Endometrial microvascular endothelial cells (primary cell): ENCODE results near the gene DAD1. TPM values are rescaled to one million over a fixed set of nuclear protein-coding genes. Genes with fewer than 3 reads are reported as not detected.

Experiments
- in situ Hi-C: cut with HindIII; loops from 2 replicates; pipeline ENCODE4 v1.10.0; 2017; ENCODE audit warnings: low sequenced_read_pairs, low pct_unique_long_range_greater_than_20kb; ENCODE audit errors: inconsistent ontology term
- total RNA-seq: library from RNA; depleted of rRNA; stranded (reverse); fragments of >200 nt; gene quantifications from one replicate; pipeline ENCODE4 v1.2.3, GENCODE V29; 2015; ENCODE audit errors: inconsistent ontology term

The DAD1 gene
- total RNA-seq, 1 donor from 2014 or later: 480 TPM

DNA sequence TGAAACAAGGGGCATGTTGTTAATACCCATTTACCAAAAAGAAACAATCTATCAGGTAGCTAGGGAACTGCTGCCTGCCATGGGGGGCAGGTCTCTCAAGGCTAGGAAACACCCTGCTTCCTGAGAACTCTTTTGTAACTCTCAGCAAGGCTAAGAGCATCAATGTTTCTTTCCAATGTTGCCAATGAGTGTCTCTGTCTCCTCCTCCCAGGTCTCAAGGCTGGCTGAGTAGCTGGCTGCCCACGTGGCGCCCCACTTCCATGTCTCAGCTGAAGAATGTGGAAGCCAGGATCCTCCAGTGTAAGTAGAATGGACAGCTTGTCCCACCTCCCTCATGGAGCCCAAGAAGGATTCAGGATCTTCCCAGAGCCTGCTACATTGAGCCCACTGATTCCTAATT, 12.4 kb upstream of the DAD1 start:
- in situ Hi-C loops: no loop called here

DNA sequence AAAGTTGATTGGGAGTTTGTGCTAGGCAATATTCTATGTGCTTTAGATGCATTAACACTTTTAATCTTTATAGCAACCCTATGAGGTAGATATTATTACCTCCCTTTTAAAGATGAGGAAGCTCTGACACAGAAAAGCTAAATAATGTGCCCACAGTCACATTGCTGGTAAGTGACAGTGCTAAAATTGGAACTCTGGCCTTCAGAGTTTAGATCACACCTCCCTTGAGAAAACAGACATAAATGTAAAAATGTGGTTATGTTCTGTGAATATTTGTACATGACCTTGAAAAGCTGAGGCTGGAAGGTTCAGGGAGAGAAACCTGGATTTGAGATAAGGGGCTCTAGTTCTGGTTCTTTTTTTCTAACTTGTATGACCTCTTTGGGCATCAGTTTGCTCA, 11.0 kb upstream of the DAD1 start:
- in situ Hi-C loops: no loop called here

DNA sequence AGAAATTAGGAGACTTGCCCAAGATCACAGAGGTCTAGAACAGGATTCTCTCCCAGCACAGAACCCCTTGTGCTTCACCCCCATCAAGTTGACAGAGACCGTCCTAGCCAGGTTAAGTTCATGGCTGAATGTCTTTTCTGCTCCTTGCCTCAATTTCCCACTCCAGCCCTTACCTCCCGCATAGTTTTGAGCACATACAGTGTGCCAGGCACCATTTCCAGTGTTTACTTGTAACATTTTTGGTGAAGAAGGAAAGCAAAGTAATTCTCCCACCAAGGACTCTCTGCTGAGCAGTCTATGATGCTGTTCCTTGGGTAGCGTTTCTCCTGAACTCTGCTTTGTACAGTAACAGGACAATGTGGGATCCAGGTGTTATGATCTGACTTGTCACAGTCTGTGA, 10.3 kb upstream of the DAD1 start:
- in situ Hi-C loops: no loop called here

DNA sequence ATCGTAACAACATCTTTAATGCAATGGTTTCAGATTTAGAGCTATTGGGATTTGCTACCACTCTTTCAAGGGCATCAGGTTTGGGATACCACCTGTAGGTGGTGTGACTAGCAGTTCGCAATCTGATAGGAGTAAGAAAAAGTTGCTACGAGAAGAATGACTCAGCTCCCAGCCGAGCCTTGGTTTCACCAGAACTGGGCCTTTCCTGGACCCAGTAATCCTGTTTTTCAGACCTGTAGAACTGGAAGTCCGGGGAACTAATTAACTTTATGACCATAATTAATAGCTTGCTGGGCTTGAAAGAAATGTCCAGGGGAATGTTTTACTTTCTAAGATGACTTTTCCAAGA, 9.8 kb upstream of the DAD1 start:
- in situ Hi-C loops: no loop called here

DNA sequence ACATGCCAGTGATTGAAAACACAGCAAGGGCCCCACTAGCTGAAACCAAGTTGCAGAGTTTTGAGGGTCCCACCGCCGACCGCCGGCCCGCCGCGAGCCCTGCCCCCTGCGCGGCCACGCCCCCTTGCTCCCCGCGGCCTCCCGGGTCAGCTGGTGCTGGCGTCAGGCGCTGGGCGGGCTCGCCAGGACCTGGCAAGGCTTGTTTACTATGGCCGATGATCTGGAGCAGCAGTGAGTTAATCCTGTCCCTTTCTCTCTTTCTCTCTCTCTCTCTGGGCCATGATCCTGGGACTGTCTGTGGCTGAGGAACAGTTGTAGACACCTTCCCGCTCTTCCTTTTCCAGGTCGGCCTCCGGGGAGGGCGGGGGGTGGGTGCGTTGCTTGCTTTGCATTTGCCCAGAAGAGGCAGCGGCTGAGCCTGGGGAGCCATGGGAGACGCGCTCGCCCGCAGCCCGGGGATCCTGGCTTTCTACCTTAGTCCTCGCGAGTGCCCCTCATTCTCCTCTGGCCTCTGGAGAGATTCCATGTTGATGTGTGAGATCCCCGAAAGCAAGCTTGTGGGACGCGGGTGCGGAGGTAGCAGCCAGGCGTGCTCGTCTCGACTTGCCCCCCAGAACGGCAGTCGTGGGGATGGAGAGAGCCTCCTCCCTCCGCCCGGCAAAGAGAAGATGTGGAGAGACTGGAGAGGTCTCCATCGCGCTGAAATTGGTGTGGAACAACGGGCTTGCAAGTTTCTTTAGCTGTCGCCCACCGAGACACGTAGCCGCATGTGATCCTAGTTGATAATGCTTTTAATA, 9.3 kb upstream of the DAD1 start, which contains the start of gene ABHD4:
Gene ABHD4, plus strand, starts transcription at position 202 of the 797 bp plus-strand sequence. Its CDS starts 7 bp downstream, at position 209.
- in situ Hi-C loops: no loop called here

DNA sequence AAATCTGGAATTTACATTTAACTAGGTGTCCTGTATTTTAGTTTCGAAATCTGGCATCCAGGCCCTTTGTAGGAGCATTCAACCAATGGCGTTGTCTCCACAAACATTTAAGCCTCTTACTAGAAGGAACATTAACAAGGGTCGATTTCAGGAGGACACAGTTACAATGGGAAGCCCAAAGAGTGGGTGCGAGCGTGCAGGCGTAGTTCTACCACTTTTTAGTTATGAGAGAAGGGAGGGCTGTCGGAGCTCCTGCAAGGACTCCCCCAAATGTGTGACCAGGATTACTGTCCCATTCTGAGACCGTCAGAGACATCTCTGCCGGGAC, 8.7 kb upstream of the DAD1 start:
- in situ Hi-C loops: no loop called here

DNA sequence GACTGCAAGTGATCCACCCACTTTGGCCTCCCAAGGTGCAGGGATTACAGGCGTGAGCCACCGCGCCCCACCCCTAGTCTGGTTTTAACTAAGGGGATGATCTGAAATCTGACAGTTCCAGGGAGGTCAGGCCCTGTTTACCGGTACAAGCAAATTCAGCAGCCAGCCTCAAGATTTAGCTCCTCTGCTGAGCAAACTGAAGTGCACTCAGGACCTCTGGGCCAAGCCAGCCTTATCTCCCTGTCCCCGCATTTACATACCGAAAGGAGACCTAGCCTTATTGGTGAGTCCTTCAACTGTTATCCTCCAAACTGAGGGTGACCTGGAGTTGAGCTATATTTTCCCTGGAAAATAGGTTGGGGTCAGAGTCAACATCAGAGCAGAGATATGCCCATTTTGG, 8.2 kb upstream of the DAD1 start:
- in situ Hi-C loops: no loop called here

DNA sequence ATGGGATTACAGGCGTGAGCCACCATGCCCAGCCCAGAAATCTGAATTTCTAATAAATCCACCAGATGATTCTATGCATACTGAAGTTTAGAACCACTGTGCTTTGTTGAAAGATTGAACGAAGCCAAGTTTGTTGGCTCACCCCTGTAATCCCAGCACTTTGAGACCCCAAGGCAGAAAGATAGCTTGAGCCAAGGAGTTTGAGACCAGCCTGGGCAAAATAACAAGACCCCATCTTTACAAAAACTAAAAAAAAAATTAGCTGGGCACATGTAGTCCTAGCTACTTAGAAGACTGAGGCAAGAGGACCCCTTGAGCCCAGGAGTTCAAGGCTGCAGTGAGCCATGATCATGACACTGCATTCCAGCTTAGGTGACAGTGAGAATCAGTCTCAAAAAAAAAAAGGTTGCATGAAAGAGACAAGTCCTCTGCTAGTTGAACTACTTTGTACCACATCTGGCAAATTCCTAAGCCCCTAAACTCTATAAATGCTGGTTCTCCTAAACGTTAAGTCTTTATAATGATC, 7.4 kb upstream of the DAD1 start:
- in situ Hi-C loops: no loop called here

DNA sequence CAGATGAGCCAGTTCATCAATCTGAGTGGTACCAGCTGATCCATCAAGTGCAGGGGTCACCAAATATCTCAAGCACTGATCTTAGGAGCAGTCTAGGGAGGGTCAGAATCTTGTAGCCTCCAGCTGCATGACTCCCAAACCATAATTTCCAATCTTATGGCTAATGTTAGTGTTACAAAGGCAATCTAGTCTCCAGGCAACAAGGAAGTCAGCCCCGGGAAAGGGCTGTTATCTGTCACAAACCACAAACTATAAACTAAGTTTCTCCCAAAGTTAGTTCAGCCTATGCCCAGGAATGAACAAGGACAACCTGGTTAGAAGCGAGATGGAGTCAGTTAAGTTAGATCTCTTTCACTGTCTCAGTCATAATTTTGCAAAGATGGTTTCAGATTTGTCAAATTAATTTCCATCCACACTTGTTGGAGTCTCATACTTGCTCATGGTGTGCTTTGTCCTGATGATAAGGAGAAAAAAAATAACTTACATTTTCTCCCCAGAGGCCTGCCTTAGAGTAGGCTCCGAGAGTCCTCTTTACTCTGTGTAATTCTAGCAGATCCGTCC, 5.2 kb upstream of the DAD1 start:
- in situ Hi-C loops: no loop called here

DNA sequence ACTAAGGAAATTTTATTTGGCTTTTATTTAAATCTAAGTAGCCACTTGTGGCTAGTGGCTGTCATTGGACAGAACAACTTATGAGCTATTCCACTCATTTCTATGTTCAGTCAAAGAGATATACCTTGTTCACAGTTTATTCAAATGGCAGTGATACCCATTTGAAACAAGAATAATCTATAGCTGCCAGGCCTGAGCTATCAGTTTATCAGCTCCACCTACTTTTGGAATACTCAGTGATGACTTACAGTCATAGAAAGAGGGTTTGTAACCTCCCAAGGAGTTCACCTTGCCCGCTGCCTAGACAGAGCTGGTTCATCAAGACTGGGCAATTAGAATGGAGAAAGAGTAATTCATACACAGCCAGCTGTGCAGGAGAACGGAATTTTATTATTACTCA, 4.6 kb upstream of the DAD1 start:
- in situ Hi-C loops: no loop called here

DNA sequence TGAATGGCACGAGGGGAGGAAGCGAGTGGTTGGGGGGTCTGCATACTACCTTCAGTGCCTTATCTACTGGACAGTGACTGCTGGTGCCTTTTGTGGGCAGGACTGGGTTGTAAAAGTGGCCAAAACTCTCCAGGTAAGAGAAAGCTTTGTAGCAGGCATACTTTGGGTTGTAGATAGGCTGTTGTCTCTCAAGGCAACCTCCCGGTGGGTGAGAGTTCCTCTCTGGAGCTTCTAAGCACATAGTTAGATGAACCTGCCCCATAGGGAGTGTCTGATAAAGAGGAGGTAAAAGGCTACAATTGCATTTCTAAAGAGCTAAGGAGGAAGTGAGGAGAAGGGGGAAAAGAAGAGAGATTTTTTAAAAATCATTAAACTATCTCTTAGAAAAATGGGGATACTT, 4.2 kb upstream of the DAD1 start:
- in situ Hi-C loops: no loop called here

DNA sequence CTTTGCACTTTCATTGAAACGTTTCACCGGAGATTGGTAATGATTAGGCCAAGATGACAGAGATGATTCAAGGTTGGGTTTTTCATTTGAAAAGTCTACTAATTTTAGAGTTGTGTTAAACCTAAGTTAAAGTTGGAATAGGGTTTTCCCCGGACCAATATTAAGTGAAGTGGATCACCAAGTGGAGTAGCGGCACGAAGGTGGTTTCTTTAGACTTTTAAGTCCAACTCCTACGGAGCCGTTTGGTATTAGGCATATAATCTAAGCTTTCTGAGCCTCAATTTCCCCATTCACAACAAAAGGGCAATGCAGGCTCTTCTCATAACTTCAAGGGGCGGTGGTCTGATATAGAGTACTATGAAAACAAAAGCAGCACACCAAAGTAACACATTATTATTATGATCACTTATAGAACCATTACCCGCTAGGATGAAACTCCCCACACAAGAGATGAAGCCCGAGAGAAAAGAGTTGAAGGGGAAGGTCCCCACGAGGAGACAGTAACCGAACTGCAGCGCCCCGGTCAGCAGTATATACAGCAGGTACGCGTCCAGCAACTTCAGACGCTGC, 413 bp downstream of the DAD1 start:
- in situ Hi-C loops: loop anchor here (10.0 kb wide), 1 partner anchor 306 kb away; no protein-coding TSS in a partner anchor

DNA sequence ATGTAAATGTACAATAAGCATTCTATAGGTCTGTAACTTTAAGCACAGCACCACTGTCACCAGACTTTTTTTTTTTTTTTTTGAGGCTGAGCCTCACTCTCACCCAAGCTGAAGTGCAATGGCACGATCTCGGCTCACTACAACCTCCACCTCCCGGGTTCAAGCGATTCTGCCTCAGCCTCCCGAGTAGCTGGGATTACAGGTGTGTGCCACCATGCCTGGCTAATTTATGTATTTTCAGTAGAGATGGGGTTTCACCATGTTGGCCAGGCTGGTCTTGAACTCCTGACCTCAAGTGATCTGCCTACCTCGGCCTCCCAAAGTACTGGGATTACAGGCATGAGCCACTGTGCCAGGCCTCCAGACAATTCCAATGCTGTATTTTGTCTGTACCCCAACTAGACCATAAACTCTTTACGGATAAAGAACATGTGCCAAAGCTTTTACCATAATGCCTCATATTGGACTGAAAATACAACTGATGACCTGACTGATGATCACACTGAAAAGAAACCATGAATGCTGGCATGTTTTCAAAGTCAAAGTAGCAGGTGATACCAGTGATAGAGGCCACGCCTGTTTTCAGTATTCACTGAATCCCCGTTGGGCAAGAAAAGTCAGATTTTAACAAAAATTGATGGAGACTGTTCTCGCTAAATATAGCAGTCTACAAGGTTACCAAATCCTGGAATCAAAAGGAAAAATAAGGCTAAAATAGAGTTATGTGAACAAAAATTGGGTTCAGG, 1.2 kb downstream of the DAD1 start:
- in situ Hi-C loops: loop anchor here (10.0 kb wide), 1 partner anchor 307 kb away; no protein-coding TSS in a partner anchor

DNA sequence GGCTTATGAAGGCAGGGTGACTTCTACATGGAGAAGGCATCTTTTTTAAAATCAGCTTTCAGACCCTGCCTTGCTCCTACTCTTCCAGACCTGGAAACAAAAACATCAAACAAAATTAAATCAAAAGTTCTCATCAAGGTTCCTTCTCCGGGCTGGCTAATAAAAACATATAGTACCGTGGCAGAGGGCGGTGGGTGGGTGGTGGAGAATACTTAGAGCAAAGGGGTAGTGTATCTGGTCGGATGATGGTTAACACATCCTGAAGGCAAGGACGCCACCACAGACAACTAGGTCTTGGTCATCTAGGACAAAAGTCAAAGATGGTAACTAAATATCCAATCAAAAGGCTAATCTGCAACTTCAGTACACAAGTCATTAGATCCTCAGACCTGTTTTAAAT, 1.8 kb downstream of the DAD1 start:
- in situ Hi-C loops: loop anchor here (10.0 kb wide), 1 partner anchor 308 kb away; no protein-coding TSS in a partner anchor

DNA sequence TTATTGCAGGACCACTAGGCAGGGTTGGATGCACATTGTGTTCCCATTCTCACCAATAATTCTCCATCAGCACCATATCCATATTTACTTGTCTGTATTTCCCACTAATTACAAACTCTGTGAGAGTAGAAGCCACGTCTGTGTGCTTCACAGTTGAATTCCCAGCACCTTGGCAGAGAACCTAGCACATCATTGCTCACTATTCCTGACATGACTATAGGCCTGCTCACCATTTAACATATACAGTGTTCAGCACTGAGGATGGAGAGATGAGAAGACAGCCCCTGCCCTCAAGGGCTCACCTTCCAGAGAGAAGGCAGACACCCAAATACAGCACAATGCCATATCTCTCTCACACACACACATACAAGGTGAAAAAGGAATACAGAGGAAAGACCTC, 5.0 kb downstream of the DAD1 start:
- in situ Hi-C loops: loop anchor here (10.0 kb wide), 1 partner anchor 311 kb away; no protein-coding TSS in a partner anchor

DNA sequence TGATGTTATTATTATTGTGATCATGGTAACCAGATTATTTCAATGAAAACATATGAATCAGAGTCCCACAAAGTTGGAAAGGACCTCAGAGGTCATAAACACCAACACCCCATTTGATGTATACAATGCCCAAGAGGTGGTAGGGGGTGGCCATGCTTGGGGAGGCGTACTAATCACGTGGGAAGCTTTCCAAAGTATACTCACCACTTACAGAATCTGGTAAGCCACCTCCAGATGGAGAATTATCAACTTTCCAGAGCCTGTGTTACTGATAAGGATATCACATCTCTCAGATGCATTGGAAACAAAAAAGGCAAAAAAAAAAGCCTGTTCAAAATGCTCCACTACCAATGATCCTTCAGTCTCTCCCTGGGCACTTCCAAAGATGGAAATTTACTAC, 8.4 kb downstream of the DAD1 start:
- in situ Hi-C loops: loop anchor here (10.0 kb wide), 1 partner anchor 314 kb away; no protein-coding TSS in a partner anchor

DNA sequence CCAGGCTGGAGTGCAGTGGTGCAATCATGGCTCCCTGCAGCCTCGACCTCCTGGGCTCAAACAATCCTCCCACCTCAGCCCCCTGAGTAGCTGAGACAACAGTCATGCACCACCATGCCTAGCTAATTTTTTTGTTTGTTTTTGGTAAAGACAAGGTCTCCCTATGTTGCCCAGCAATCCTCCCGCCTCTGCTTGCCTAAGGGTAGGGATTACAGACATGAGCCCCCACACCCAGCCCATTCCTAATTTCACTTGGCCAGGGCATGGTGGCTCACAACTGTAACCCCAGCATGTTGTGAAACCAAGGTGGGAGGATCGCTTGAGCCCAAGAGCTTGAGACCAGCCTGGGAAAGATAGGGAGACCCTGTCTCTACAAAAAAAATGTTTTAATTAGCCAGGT, 9.1 kb downstream of the DAD1 start:
- in situ Hi-C loops: loop anchor here (10.0 kb wide), 1 partner anchor 315 kb away; no protein-coding TSS in a partner anchor

DNA sequence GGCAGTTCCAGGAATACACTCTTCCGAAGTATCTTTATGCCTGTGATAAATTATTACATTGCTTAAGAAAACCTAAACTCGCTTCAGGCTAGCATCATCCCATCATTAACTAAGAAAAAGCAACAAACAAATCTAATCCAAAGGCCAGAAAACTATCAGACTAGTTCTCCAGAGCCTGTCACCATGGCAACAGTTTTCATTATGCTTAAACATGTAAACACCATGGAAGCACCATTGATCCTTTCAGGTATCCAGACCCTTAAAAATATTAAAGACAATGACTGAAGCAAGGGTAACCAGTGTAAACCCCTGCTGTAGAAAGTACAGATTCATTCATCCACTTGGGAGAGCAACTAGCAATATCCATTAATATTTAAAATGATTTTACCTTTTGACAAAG, 9.8 kb downstream of the DAD1 start:
- in situ Hi-C loops: no loop called here

DNA sequence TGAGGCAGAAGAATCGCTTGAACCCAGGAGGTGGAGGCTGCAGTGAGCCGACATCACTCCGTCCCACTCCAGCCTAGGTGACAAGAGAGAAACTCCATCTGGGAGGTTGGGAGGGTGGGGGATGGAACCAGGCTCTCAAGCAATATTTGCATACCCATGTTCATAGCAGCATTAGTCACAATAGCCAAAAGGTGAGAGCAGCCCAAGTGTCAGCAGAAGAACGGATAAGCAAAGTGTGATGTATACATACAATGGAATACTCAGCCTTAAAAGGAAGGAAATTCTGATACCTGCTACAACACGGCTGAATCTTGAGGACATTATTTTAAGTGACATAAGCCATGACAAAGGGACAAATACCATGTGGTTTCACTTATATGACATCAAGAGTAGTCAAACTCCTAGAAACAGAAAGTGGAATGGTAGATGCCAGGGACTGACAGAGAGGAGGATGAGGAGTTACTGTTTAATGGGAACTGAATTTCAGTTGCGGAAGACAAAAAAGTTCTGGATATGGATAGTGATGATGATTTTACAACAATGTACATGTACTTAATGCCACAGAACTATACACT, 11.6 kb downstream of the DAD1 start:
- in situ Hi-C loops: no loop called here
